ENCODE results near the gene LGALS9.
"Not testable (repeated sequence)": the region's sequence is repeated elsewhere in the genome, so short reads cannot be mapped to it uniquely, and the experiment has no call there.

LGALS9 gene

DNA sequence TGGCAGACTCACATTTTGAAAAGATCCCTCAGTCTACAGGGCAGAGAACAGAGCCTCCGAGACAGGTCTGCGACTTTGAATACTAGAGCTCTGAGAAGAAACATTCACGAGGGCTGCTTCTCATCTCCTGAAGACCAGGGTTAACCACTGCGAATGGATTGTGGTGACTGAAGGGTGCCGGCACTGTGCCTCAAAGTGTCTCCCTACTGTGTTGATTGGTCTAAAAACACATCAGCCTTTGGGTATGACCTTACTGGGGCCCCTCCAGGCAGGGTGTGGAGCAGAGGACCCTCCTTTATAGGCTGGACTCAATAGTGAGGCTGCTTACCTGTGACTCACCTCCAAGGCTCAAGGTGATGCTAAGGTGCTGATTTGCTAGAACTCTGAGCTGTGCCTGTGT lies 2.6 kb upstream of the LGALS9 start:
- DNase-seq (ENCODE audit: low read depth in 1 of 2, low spot score in 1 of 2) = no peak

DNA sequence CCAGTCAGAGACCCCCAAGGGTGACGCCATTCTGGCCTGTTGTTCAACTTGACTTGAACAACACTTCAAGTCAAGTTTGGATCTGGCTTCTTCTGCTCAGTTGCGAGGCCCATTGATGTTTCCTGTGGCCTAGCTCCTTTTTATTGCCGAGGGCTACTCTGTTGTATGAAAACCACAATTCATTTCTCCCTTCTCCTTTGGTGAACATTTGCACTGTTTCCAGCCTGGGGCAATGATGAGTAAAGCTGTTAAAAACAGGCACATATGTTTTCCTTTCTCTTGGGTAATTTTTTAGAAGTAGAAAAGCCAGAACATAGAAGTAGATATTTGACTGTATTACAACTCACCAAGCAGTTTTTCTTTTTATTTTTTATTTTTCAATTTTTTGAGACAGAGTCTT lies 1.7 kb upstream of the LGALS9 start:
- not testable (repeated sequence) for DNase-seq (ENCODE audit: low read depth in 1 of 2, low spot score in 1 of 2)

DNA sequence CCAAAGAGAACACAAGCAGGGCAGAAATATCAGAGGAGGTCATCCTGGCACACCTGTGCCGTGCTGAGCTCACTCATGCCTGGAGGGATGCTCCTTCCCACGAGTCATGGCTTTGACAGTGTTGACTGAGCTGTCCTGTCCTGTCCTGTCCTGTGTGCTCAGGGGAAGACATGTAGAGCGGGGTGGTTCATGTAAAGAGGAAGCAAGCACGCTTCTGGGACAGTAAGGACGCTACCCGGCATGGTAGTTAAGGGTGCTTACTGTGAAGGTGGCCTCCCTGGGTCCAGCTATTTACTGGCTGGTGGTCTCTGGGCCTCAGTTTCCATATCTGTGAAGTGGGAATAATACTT lies 398 bp downstream of the LGALS9 start:
- DNase-seq (ENCODE audit: low read depth in 1 of 2, low spot score in 1 of 2) = no peak

DNA sequence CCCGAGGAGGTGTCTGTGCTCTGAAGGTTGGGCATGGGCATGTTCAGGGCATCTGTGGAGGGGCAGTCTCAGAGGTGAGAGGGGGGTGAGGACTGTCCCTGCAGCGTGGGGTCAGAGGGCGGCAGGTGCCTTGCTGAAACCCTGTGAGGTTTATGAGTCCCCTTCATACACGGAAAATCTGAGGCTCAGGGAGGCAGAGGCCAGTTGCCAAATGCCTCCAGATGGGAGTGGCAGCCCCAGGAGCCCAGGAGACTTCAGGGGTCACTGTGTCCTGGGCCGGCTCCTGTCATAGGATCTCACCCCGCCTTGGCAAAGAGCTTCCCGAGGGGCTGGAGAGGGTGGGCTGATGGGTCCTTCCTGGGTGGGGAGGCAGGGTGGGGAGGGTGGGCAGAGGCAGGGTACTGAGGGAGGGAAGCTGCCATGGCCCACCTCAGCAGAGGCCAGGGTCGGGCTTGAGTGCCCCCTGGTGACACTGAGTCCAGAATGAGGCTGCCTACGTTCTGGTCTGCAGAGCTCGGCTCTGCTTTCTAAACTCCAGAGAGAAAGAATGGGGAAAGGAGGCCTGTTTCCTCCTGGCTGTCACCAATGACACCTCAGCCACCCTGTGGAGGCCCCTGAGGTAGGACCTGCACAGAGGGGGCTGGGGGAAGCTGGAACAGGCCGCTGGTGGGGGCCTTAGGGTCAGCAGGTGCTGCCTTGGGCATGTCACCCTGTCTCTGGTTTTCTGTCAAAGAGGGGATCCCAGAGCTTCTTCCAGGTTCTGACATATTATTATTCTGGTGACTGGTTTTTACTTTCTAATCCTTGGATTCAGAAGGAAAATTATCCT lies 1.1 kb downstream of the LGALS9 start:
- no peak for DNase-seq (ENCODE audit: low read depth in 1 of 2, low spot score in 1 of 2)

DNA sequence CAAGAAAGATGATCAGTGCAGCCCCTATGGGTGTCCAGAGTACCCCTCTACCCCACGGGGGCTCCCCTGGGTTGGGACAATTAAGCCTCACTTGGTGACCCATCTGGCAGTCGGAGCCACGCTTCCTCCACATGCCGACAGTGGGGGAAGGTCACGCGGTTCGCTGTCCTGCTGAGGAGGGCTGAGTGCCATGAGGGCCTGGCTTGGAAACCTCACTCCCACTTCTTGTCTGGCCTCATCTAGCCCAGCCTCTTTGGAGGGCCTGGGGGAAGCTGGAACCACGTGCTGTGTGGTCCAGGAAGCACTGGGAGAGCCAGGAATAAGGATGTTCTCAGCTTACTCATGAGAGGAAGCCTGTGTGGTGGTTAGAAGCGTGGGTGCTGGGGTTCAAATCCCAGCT lies 1.8 kb downstream of the LGALS9 start:
- not testable (repeated sequence) for DNase-seq (ENCODE audit: low read depth in 1 of 2, low spot score in 1 of 2)

DNA sequence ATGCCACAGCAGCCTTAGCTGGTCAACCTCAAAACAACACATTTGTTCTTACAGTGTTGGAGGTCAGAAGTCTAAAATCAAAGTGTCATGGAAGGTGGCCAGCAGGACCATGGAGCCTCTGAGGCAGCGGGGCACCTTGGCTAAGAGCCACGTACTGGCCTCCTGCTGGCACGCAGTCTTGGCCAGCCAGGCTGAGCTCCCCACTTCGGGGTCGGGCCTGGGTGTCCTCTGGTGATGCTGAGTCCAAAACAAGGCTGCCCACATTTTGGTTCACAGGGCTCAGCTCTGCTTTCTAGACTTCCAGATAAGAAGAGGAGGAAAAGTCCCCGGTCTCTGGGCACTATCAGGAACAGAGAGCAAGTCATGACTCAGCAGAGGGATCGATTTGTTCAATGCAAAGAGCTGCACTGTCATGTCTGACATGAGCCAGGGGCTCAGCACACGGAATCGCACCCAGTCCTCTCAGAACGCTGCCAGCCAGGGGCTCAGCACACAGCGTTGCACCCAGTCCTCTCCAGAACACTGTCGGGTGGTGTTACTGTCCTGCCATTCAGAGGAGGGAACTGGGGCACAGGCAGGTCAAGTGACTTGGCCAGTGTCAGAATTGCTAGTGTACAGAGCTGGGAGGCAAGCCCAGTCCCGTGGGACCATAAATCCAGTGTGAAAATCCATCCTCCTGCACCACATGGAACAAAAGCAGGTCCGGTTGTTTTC lies 2.5 kb downstream of the LGALS9 start:
- no peak for DNase-seq (ENCODE audit: low read depth in 1 of 2, low spot score in 1 of 2)

DNA sequence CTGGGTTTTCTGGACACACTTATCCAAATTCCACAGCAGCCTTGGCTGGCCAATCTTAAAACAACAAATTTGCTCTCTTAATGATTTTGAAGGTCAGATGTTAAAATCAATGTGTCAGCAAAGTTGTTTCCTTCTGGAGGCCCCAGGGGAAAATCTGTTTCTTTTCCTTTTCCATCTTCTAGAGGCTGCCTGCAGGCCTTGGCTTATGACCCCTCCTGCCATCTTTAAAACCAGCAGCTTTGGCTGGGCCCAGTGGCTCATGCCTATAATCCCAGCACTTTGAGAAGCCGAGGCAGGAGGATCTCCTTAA lies 3.0 kb downstream of the LGALS9 start:
- DNase-seq (ENCODE audit: low read depth in 1 of 2, low spot score in 1 of 2) = no peak

DNA sequence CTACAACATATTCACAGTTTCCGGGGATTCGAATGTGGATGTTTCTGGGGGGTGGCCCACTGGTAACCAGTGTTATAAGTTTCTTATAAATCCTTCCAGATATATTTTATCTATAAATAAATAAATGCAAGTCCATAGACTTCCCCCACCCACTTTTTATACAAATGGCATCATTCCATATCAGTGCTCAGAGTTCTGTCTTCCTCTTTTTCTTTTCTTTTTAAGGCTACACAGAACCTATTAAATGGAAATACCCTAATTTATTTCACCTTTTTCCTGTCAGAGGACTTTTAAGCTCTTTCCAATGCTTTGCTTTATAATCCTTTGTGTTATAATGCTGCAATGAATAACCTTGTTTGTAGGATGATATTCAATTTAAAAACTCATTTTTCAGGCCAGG lies 3.8 kb downstream of the LGALS9 start:
- DNase-seq (ENCODE audit: low read depth in 1 of 2, low spot score in 1 of 2) = no peak

DNA sequence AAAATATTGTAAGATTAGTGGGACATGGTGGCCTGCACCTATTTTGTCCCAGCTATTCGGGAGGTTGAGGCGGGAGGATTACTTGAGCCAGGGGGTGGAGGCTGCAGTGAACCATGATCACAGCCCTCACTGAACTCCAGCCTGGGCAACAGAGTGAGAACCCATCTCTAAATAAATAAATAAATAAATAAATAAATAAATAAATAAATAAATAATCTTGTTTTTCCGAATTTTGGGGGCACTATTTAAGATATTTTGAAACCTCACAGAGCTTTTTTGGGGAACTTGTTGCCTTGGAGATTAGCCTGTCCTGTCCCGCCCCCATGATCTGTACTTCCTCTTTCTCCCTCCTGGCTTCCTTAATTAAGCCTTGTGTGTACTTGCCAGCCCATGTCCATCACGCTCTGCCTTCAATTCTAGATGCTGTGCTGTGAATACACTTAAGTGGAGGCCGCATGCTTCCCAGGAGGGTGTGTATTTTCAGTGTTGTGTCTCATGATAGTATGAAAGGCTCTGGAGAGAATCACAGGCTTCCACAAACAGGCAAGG lies 4.4 kb downstream of the LGALS9 start:
- no peak for DNase-seq (ENCODE audit: low read depth in 1 of 2, low spot score in 1 of 2)

DNA sequence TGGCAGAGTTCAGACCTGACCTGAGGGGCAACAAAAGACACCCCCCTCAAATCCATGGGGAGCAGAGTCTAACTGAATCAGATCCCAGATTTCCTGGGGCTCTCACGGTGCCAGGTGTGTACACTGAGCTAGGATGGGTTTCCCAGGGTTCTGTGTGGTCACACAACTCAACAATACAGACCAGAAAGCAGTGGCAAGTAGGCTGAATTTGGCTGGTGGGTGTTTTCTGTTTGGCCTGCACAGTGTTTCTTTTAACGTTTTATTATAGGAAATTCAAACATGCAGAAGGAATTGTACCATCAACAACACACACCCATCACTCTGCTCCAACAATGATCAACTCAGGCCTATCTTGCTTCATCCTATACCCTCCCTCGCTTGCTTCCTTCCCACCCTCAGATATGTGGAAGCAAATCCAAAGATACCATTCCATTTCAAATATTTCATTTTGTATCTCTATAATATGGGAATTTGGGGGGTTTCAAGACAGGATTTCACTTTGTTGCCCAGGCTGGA lies 5.1 kb downstream of the LGALS9 start:
- not testable (repeated sequence) for DNase-seq (ENCODE audit: low read depth in 1 of 2, low spot score in 1 of 2)

DNA sequence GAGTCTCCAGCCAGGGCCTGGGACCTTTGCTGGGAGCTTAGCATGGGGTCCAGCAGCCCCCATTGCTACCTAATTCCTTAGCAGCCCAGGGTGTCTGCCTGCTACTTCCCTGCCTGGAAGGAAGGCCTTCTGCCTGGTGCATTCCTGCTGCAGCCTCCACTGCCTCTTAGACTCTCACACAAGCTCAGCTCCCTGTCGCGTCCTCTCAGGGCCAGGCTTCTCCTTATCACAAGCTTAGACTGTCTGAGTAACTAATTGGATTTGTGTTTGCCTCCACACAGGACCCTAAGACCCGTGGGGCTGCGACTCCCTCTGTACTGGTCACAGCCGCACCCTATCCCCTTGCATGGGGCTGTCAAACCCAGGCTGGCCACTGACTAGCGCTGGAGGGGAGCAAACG lies 6.8 kb downstream of the LGALS9 start:
- not testable (repeated sequence) for DNase-seq (ENCODE audit: low read depth in 1 of 2, low spot score in 1 of 2)

DNA sequence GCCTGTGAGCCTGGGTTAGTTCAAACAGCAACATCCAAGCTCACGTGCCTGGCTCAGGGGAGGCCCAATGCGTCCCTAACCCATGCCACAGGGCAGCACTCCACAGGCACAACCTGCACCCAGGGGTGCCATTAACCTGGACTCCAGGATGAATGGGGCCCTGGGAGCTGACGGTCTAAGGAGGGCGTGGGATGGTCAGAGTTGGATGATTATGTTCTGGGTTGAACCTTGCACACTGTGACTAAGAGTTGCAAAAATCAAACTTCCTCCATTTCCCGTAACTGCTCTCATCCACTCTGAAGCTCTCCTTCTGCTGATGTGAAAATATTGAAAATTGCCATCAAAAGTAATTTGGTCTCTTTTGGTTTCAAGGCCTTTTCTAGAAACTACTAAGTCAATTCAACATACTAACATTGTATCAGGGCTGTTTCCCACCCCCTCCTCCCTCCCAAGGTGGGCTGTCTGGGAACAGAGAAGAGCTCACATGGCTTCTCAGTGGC lies 7.5 kb downstream of the LGALS9 start:
- not testable (repeated sequence) for DNase-seq (ENCODE audit: low read depth in 1 of 2, low spot score in 1 of 2)

DNA sequence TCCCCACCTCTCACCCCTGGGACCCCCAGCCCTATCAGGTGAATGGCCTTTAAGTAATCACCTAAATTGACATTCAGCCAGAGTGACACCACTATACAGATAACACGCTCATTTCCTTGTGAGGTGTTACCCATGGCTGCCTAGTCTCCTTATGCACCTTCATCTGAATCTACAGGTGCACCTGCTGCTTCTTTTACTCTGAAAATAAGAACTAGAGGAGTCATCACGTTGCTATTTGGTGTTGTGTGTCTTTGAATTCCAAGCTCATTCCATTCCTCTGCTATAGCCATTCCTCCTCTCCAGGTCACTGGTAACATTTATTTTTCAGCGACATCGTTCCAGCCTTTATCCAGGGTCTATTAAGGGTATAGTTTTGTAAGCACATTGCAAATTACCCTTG lies 9.8 kb downstream of the LGALS9 start:
- DNase-seq (ENCODE audit: low read depth in 1 of 2, low spot score in 1 of 2) = no peak

DNA sequence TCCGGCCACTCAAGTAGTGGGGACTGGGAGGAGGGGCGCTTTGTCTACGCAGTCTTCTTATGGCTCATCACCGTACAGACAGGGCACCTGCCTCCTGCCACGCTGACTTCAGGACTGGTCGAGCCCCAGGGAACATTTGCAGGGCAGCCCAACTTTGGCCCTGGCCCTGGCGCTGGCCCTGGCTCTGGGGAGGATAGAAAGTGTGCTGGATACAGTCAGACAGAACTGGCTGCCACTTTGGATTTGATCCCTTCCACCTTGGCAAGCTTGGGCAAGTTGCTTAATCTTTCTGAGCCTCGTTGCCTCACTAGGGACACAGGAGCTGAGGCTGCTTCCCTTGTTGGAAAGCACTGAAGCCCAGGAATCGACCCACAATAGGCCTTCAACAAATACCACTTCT lies 13.6 kb downstream of the LGALS9 start:
- no peak for DNase-seq (ENCODE audit: low read depth in 1 of 2, low spot score in 1 of 2)

DNA sequence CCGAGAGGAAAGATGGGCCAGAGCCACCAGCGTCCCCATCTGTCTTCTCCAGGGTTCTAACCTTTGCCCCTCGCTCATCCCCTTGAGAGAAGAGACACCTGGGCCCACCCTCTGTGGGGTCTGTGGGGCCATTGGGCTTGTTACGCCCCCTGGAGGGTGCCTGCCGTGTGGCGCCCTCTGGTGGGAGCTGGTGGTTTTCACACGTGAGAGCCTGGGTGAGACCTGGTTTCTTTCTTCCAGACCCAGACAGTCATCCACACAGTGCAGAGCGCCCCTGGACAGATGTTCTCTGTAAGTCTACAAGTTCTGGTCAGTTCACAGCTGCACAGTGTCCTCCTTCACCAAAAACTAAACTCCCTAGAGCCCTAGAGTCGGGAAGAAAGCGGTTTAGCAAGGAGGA lies 14.6 kb downstream of the LGALS9 start:
- not testable (repeated sequence) for DNase-seq (ENCODE audit: low read depth in 1 of 2, low spot score in 1 of 2)

DNA sequence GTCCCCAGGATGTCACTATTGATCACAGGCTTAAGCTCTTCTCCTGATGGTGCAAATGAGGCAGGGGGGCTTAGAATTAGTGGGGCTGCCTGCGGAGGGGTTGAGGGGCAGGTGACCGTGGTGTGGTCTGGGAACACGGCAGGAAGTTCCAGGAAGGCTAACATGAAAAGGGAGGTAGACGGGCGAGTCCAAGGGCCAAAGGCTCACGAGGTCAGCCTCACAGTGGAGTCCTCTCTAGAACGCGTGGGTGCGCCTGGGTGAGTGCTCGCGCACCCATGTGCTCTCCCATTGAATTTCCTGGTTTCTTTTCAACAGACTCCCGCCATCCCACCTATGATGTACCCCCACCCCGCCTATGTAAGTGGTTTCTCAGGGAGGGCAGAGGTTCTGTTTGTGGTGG lies 15.2 kb downstream of the LGALS9 start:
- DNase-seq (ENCODE audit: low read depth in 1 of 2, low spot score in 1 of 2) = no peak

DNA sequence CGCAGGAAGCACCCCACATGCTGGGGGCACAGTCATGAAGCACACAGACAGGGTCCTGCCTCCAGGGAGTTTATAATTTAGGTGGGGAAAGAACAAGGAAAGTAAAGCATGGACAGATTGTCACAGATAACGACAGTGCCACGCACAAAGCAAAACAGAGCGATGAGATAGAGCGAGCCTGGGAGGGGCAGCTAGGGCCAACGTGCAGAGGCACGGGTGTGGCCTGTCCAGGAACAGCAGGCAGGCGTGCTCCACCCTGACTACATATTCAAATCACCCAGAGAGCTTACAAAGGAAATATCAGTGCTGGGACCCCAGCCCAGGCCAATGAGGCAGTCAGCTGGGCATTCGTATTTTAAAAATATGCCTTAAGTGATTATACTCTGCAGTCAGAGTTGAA lies 16.8 kb downstream of the LGALS9 start:
- DNase-seq (ENCODE audit: low read depth in 1 of 2, low spot score in 1 of 2) = no peak

DNA sequence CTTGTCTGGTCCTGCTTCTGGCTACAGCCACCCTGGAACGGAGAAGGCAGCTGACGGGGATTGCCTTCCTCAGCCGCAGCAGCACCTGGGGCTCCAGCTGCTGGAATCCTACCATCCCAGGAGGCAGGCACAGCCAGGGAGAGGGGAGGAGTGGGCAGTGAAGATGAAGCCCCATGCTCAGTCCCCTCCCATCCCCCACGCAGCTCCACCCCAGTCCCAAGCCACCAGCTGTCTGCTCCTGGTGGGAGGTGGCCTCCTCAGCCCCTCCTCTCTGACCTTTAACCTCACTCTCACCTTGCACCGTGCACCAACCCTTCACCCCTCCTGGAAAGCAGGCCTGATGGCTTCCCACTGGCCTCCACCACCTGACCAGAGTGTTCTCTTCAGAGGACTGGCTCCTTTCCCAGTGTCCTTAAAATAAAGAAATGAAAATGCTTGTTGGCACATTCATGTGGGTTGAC lies 18.2 kb downstream of the LGALS9 start:
- DNase-seq (ENCODE audit: low read depth in 1 of 2, low spot score in 1 of 2) = not testable (repeated sequence)

DNA sequence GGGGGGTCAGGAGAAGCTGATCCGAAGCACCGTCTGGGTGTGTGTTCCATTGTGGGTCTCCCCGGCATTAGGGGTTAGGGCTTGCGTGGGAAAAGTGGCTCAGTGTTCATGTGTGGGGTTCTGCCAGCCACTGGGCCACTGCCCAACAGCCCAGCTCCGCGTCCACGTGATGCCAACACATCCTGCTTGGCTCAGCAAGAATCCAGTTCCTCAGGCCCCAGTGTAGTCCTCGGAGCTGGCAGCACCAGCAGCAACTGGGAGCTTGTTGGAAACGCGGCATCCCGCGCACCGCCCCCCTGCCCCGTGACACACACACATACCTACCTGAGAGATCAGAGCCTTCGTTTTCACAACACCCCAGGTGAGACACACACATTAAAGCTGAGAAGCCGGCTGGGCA lies 18.9 kb downstream of the LGALS9 start:
- DNase-seq (ENCODE audit: low read depth in 1 of 2, low spot score in 1 of 2) = no peak

DNA sequence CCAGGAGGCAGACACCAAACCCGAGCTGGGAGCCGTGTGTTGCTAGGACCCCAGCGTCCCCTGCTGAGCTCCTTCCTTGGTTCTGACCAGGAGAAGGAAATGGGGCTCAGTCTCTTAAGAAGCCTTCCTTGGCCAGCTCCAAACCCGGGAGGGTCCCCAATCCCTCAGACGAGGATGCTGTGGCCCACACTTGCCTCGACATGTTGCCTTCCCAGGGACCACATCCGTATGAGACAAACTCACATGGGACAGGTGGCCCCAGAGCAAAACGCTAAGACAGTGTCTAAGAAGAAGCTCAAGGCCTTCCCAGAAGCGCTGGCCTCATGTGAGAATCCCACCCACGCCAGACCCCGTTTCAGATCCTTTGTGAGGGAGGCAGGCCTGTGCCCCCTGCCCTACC lies 19.8 kb downstream of the LGALS9 start:
- DNase-seq (ENCODE audit: low read depth in 1 of 2, low spot score in 1 of 2) = no peak

DNA sequence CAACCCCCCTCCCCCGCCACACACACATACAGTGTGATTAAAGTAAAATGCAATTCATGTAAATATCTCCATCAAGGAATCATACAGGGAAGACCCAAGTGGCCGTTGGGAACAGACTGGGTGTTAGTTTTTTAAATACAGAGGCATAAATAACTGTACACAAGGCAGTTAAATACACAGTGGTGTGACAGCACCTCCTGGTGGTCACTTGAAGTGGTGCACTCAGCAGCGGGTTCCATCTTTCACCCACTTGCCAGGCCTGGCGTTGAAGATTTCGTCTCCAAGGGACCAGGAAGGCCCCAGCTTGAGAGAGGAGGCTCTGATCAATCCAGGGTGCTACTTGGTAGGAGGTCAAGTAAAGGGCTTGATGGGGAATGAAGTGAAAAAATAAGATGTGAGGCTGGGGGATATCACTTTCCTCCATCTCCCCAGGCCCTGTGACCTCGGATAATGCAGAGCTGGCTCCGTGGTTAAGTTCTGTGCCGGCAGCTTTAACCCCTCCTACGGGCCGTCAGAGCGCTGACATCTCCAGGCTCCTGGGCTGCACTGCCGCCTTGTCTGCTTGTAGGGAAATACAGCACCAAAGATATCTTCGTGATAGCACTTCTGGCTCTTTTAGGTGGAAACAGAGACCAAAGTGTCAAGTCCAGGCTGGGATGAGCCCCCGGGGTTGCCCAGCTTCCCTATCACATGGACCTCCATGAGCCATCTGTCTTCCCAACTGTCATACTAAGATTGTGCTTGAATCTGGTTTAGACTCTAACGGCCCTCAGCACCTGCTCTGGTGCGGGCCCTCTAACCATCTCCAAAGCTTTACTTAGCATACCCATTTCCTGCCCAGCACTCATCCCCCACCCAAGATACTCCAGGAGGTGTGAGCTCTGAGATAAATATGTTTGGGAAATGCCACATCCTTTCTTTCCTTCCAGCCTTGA lies 20.7 kb downstream of the LGALS9 start:
- DNase-seq (ENCODE audit: low read depth in 1 of 2, low spot score in 1 of 2) = peak; percentile 45 to 55

Measured in activated T-helper 1 cell treated with anti-CD3 and anti-CD28 coated beads, Interleukin-2, amount 50 U/mL, for 16 hours (primary cell).